Endothelial cell of umbilical vein (primary cell): ENCODE data around the gene PCDHB14. TPM values are rescaled to one million over a fixed set of nuclear protein-coding genes. Genes with fewer than 3 reads are reported as not detected.
"Not testable (repeated sequence)": the region's sequence is repeated elsewhere in the genome, so short reads cannot be mapped to it uniquely, and the experiment has no call there.

Experiments used
- BruUV-seq: library from RNA; stranded (reverse); fragments of 400-500 nt; replicated peaks from 2 replicates; lab custom pipeline; 2021; lab: Mats Ljungman, UMichigan
- CTCF ChIA-PET: fragments of 300-600, 350-600 bp; sonication (Branson Sonifier 250); formaldehyde crosslinking; loops from one replicate; lab custom pipeline; 2021; ENCODE audit warnings: antibody characterized with exemption, inconsistent platforms; lab: Charles Lee
- POLR2A ChIA-PET: fragments of 300-600, 350-600 bp; sonication (Branson Sonifier 250); formaldehyde crosslinking; loops from one replicate; lab custom pipeline; 2021; ENCODE audit warnings: antibody characterized with exemption, inconsistent platforms; lab: Charles Lee
- DNase-seq: peaks from one replicate; pipeline ENCODE4 v3.0.0-alpha.2; 2011; ENCODE audit warnings: low read depth, low spot score
- FAIRE-seq: peaks from 2 replicates; lab custom pipeline; 2011; peaks lifted over from hg19 to GRCh38; lab: Jason Lieb, UNC
- H2AFZ ChIP-seq: 2 replicates; pipeline ENCODE4 v1.6.0; 2012; ENCODE audit warnings: low read depth, low read length, control low read depth, inconsistent platforms
- H3K27ac ChIP-seq: 2 replicates; pipeline ENCODE4 v1.5.1; 2011; ENCODE audit warnings: low read depth, mild to moderate bottlenecking, control low read depth, low read length, moderate library complexity; ENCODE audit not compliant: insufficient read depth
- H3K27me3 ChIP-seq, 2 experiments: 2 replicates each; pipeline versions ENCODE4 v1.6.0 to v1.6.1; 2011; ENCODE audit warnings: low read length in 2 of 2, mixed read lengths in 1 of 2; ENCODE audit not compliant: control insufficient read depth in 2 of 2, insufficient read depth in 2 of 2
- H3K36me3 ChIP-seq, 2 experiments: 2 replicates in 1 of 2; 3 replicates in 1 of 2; pipeline ENCODE4 v1.5.1; 2011; ENCODE audit warnings: low read length in 2 of 2, mild to moderate bottlenecking in 1 of 2, moderate library complexity in 1 of 2; ENCODE audit not compliant: control insufficient read depth in 2 of 2, insufficient read depth in 2 of 2; ENCODE audit errors: extremely low read depth in 1 of 2
- H3K4me1 ChIP-seq: 3 replicates; pipeline ENCODE4 v1.5.1; 2011; ENCODE audit warnings: mild to moderate bottlenecking, low read length; ENCODE audit not compliant: control insufficient read depth, insufficient read depth; ENCODE audit errors: extremely low read depth
- H3K4me2 ChIP-seq: 2 replicates; pipeline ENCODE4 v1.6.1; 2011; ENCODE audit warnings: low read length, control low read depth, mixed read lengths; ENCODE audit not compliant: insufficient read depth
- H3K4me3 ChIP-seq, 3 experiments: fragments of 200-600 bp in 1 of 3; sonication (generic), shearing (Covaris generic) in 1 of 3; replicated peaks in 1 of 3; 2 replicates each; pipeline ENCODE4 v1.5.1; 2011 to 2016; ENCODE audit warnings: control low read depth in 3 of 3, low read length in 3 of 3, mild to moderate bottlenecking in 2 of 3, inconsistent platforms in 1 of 3, low read depth in 1 of 3, moderate library complexity in 1 of 3; ENCODE audit not compliant: insufficient read depth in 1 of 3
- H3K79me2 ChIP-seq: 2 replicates; pipeline ENCODE4 v1.6.0; 2012; ENCODE audit warnings: low read length, inconsistent platforms; ENCODE audit not compliant: control insufficient read depth, insufficient read depth
- H3K9ac ChIP-seq: replicated peaks from 2 replicates; pipeline ENCODE3; 2011; ENCODE audit warnings: low read length, control low read depth; ENCODE audit not compliant: insufficient read depth; ENCODE audit errors: extremely low read depth
- H3K9me1 ChIP-seq: replicated peaks from 3 replicates; pipeline ENCODE4 v1.6.0; 2011; ENCODE audit warnings: mild to moderate bottlenecking, low read length; ENCODE audit not compliant: control insufficient read depth, insufficient read depth; ENCODE audit errors: extremely low read depth
- H3K9me3 ChIP-seq: replicated peaks from 2 replicates; pipeline ENCODE4 v1.5.1; 2012; ENCODE audit warnings: low read length, inconsistent platforms; ENCODE audit not compliant: control insufficient read depth, insufficient read depth
- H4K20me1 ChIP-seq: replicated peaks from 2 replicates; pipeline ENCODE3; 2011; ENCODE audit warnings: mild to moderate bottlenecking, low read length; ENCODE audit not compliant: control insufficient read depth, insufficient read depth; ENCODE audit errors: extremely low read depth
- EZH2 ChIP-seq: IDR thresholded peaks from 2 replicates; pipeline ENCODE4 v1.6.1; 2012; ENCODE audit warnings: borderline replicate concordance, low read depth, mild to moderate bottlenecking, moderate library complexity, low read length, inconsistent platforms; ENCODE audit not compliant: severe bottlenecking
- FOS ChIP-seq: IDR thresholded peaks from 2 replicates; pipeline ENCODE4 v1.6.1; 2011; ENCODE audit warnings: mild to moderate bottlenecking, low read length, moderate library complexity, borderline replicate concordance; ENCODE audit not compliant: insufficient read depth
- GATA2 ChIP-seq: IDR thresholded peaks from 2 replicates; pipeline ENCODE4 v1.7.0; 2011; ENCODE audit warnings: low read depth, mild to moderate bottlenecking, moderate library complexity, mixed read lengths, low read length; ENCODE audit not compliant: insufficient read length, insufficient read depth
- JUN ChIP-seq: IDR thresholded peaks from 2 replicates; pipeline ENCODE4 v1.6.1; 2011; ENCODE audit warnings: borderline replicate concordance, low read depth; ENCODE audit not compliant: insufficient read length, insufficient read depth
- MAX ChIP-seq: IDR thresholded peaks from 2 replicates; pipeline ENCODE4 v1.6.1; 2011; ENCODE audit not compliant: insufficient read depth, insufficient read length
- MYC ChIP-seq: IDR thresholded peaks from one replicate; pipeline ENCODE4 v1.6.1; 2011; ENCODE audit warnings: mild to moderate bottlenecking, low read depth, low read length
- POLR2A ChIP-seq: IDR thresholded peaks from 2 replicates; pipeline ENCODE4 v1.6.1; 2012; ENCODE audit warnings: low read depth, mild to moderate bottlenecking, control low read depth, low read length
- POLR2AphosphoS5 ChIP-seq: IDR thresholded peaks from 2 replicates; pipeline ENCODE4 v1.6.1; 2012; ENCODE audit warnings: low read depth, mild to moderate bottlenecking, control low read depth, low read length, moderate library complexity; ENCODE audit not compliant: insufficient read depth
- dilution Hi-C: fragments of 300-500 bp; cut with MboI; formaldehyde crosslinking; loops from one replicate; pipeline ENCODE4 v1.15.0; 2019; ENCODE audit warnings: low sequenced_read_pairs; ENCODE audit not compliant: extremely low pct_ligation_motif_present
- intact Hi-C: fragments of 100-400 bp; cut with micrococcal nuclease; formaldehyde crosslinking; loops from one replicate; pipeline ENCODE4 v1.10.0; 2022
- polyA plus RNA-seq, 4 experiments: library from polyadenylated mRNA; depleted of rRNA in 3 of 4; stranded (reverse) in 3 of 4; unstranded in 1 of 4; fragments of >200 nt; gene quantifications; 2 replicates each; pipeline versions ENCODE4 v1.2.1 to v1.2.3, GENCODE V29; 2011 to 2012; ENCODE audit warnings: missing spikeins in 1 of 4
- total RNA-seq: library from RNA; stranded (reverse); gene quantifications from 2 replicates; pipeline ENCODE4 v1.2.3, GENCODE V29; 2021

The PCDHB14 gene
- total and polyA plus RNA-seq, 2 donors (not counting 3 experiments of a cell fraction or from before 2014, with no cell fraction given) = 0.72 to 1.0 TPM

- Histone ChIP-seq H3K4me1 (no peaks in the 10 kb centered on the region), H3K79me2 (no peaks in the 10 kb centered on the region), H3K4me3 (no peak overlapping the region), H3K4me2 (no peak overlapping the region), H3K27me3 (no peaks in the 10 kb centered on the region), H3K36me3 (no peaks in the 10 kb centered on the region), H2AFZ (no peak overlapping the region), H3K9me1 (no peaks in the 10 kb centered on the region), H3K27ac (no peak overlapping the region), H3K9me3 (no peaks in the 10 kb centered on the region), H3K9ac (no peak overlapping the region), H4K20me1 (no peaks in the 10 kb centered on the region)
- no TSS peak for BruUV-seq
- FAIRE-seq = no peak
- dilution Hi-C loops = no loop called here
- TF ChIP-seq MYC (no peak), GATA2 (no peak), FOS (no peak), MAX (no peak), POLR2AphosphoS5 (no peak), POLR2A (no peak), JUN (no peak), EZH2 (no peak)
- POLR2A ChIA-PET = no interaction called here
- CTCF ChIA-PET = no interaction called here
- DNase-seq = no peak
- intact Hi-C loops = no loop called here
Measured at GRCh38 chr5:141175933-141176332, 47.2 kb upstream of the PCDHB14 start.

GRCh38 chr5:141177577-141178191 lies 45.5 kb upstream of the PCDHB14 start, which contains the start of gene PCDHB8:
Gene PCDHB8, plus strand, starts transcription at chr5:141177790. Its CDS starts 245 bp downstream, at chr5:141178035.
- intact Hi-C loops, H2AFZ ChIP-seq, H3K9me1 ChIP-seq, BruUV-seq, dilution Hi-C loops, H3K9me3 ChIP-seq, DNase-seq, H3K36me3 ChIP-seq, H3K9ac ChIP-seq, H3K79me2 ChIP-seq, H3K4me3 ChIP-seq, H3K27ac ChIP-seq, H4K20me1 ChIP-seq, H3K4me2 ChIP-seq, POLR2A ChIA-PET, H3K4me1 ChIP-seq, H3K27me3 ChIP-seq: not testable (repeated sequence)
- CTCF ChIA-PET = interaction anchor here (0.8 to 1.4 kb wide), 2 partner anchors 9 to 56 kb away, joined by 3 read pairs; partner anchors contain the start of genes PCDHB4 and PCDHB9
- FAIRE-seq = peak; percentile 43

- H3K9me1 ChIP-seq, intact Hi-C loops, H3K27ac ChIP-seq, dilution Hi-C loops, H3K4me2 ChIP-seq, H3K4me1 ChIP-seq, H3K4me3 ChIP-seq, DNase-seq, FAIRE-seq, H3K79me2 ChIP-seq, H3K9ac ChIP-seq, CTCF ChIA-PET, POLR2A ChIA-PET, H3K36me3 ChIP-seq, H4K20me1 ChIP-seq, H3K27me3 ChIP-seq, H3K9me3 ChIP-seq, H2AFZ ChIP-seq, BruUV-seq: not testable (repeated sequence)
Measured at GRCh38 chr5:141179371-141179770, 43.8 kb upstream of the PCDHB14 start.
